GM12865 (cell line): ENCODE data around the gene ANKRD9.
A peak's percentile ranks its signal among the peaks of the same experiment; 100 is the strongest.

ENCODE experiments used
- DNase-seq: peaks from one replicate; pipeline ENCODE4 v3.0.0; 2010; ENCODE audit warnings: low read depth
- H3K4me3 ChIP-seq: 2 replicates; pipeline ENCODE4 v1.5.1; 2011; ENCODE audit warnings: mild to moderate bottlenecking, low read depth, low read length, control low read depth
- CTCF ChIP-seq: IDR thresholded peaks from 2 replicates; pipeline ENCODE4 v1.5.1; 2011; ENCODE audit warnings: low read length, control low read depth, low read depth, inconsistent platforms; ENCODE audit not compliant: insufficient read depth; ENCODE audit errors: missing control alignments

The ANKRD9 gene

GRCh38 chr14:102508774-102509745 is 516 bp downstream of the ANKRD9 start:
- DNase-seq: no peak
- TF ChIP-seq CTCF: no peak
- peak overlapping the region; percentile 41 for H3K4me3 ChIP-seq

- H3K4me3 ChIP-seq: no peak overlapping the region
- DNase-seq: no peak
- TF ChIP-seq CTCF: no peak
Observed at GRCh38 chr14:102508410-102508773, 1.2 kb downstream of the ANKRD9 start.

- DNase-seq: no peak
- no peak for TF ChIP-seq CTCF
- H3K4me3 ChIP-seq: no peak overlapping the region
Observed at GRCh38 chr14:102507857-102508312, 1.7 kb downstream of the ANKRD9 start.

GRCh38 chr14:102507081-102507856 is 2.3 kb downstream of the ANKRD9 start:
- no peak for DNase-seq
- TF ChIP-seq CTCF: no peak

GRCh38 chr14:102506626-102506925 is 3.0 kb downstream of the ANKRD9 start:
- DNase-seq: no peak
- no peak for TF ChIP-seq CTCF
- no peak overlapping the region for H3K4me3 ChIP-seq

More at GRCh38 chr14:102507081-102507856, 2.3 kb downstream of the ANKRD9 start:
- no peak overlapping the region for H3K4me3 ChIP-seq

- no peak overlapping the region for H3K4me3 ChIP-seq
- no peak for TF ChIP-seq CTCF
- no peak for DNase-seq
Observed at GRCh38 chr14:102505775-102506625, 3.6 kb downstream of the ANKRD9 start.
